Stimulated activated CD4-positive, alpha-beta T cell treated with anti-CD3 and anti-CD28 coated beads, Interleukin-2, amount 100 ng/mL, for 48 hours (primary cell): ENCODE measurements around the gene NDOR1.

Experiments
- DNase-seq, 2 donors: peaks; one replicate each; pipeline ENCODE4 v3.0.0-alpha.2; 2020

NDOR1 gene

DNA sequence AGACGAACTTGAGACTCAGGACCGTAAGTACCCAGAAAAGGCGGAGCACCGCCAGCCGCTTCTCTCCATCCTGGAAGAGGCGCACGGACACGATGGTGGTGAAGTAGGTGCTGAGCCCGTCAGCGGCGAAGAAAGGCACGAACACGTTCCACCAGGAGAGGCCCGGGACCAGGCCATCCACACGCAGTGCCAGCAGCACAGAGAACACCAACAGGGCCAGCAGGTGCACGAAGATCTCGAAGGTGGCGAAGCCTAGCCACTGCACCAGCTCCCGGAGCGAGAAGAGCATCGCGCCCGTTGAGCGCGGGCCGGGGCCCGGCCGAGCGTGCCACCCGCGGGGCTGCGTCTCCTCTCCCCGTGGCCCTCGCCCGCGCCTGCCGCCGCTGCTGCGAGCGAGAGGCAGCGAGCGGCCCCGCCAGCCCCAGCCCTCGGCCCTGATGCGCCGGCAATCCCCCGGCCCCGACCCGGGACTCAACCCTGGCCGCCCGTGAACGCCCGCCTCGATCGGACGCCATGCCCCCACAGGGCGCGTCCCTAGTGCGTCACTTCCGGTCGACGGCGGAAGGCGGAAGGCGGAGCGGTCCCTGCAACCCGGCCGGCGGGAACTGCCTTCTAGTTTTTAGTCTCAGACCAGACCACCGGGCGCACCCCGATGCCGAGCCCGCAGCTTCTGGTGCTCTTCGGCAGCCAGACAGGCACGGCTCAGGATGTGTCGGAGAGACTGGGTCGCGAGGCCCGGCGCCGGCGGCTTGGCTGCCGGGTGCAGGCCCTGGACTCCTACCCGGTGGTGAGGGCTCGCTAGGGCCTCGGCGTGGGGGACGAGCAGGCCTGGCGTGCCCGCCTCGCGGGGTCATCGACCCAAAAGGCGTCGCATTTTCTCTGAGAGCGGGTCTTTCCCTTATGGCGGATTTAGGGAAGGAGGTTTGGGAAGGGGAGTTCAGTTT is at the start of gene NDOR1, which contains the start of gene TMEM203:
Gene NDOR1, plus strand, starts transcription at position 575 of the 944 bp plus-strand sequence. Its CDS starts 78 bp downstream, at position 653.
Gene TMEM203, minus strand, starts transcription at position 523 of the 944 bp plus-strand sequence. Its CDS starts 234 bp downstream, at position 289.
- peak; percentile 93 to 95 for DNase-seq

DNA sequence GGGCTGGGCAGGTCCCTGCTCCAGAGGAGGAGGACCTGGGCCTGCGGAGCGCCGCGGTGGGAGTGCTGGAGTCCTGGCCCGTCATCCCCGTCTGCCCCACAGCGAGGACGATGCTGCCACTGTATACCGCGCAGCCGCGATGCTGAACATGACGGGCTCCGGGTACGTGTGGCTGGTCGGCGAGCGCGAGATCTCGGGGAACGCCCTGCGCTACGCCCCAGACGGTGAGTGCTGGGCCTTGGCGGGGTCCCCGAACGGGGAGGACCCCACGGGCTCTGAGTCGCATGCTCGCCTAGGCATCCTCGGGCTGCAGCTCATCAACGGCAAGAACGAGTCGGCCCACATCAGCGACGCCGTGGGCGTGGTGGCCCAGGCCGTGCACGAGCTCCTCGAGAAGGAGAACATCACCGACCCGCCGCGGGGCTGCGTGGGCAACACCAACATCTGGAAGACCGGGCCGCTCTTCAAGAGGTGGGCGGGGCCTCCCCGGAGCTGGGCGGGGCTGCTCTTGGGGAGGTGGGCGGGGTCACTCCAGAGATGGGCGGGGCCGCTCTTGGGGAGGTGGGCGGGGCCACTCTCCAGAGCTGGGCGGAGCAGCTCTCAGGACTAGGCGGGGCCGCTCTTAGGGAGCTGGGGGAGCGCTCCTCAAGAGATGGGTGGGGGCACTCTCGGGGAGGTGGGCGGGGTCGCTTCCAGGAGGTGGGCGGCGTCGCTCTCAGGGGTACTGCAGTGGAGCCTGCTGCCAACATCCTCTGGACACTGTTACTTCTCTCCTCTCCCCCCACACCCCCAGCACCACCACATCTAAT is 48.7 kb upstream of the NDOR1 start:
- DNase-seq, result peak; percentile 54 to 72

DNA sequence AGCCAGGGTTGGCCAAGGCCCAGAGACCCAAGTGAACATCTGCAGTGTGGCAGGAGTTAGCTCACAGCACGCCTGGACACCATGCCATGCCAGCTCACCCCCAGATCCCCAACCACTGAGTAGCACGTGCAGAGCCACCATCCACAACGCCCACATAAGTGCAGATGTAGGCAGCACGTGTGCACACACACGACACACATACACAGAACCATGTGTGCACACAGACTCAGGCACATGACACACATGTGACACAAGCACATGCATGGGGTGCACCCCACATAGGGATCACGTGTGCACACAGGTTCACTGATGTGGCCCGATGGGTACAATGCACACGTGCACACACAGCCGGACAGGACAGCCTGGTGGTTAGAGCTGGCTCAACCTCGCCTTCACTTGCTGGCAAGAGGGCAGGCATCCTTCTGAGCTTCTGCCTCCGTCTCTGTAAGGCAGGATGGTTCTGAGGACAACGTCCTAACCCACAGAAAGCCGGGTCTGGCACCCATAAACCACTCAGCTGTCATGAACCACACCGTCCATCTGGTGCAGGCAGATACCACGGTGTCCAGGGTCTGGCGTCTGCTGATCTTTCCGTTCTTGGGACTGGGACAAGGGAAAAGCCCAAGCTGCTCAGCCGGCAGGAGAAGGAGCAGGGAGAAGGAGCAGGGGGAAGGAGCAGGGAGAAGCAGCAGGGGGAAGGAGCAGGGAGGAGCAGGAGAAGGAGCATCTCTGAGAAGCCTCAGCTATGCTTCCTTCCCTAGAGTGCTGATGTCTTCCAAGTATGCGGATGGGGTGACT is 47.7 kb upstream of the NDOR1 start:
- no peak for DNase-seq

DNA sequence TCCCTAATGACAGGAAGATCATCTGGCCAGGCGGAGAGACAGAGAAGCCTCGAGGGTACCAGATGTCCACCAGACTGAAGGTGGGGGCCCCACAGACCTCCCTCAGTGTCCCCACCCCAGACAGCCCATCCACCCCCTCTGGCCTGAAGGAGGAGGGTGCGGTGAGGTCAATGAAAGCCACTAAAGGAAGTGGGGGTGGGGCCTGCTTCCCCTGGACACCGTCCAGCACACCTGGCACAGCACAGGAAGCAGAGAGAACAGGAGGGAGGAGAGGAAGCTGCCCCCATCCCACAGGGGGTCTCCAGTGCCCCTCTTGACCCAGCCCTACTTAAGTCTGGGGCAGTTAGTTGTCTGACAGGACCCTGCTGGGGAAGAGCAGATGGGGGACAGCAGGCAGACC is 46.9 kb upstream of the NDOR1 start:
- no peak for DNase-seq

DNA sequence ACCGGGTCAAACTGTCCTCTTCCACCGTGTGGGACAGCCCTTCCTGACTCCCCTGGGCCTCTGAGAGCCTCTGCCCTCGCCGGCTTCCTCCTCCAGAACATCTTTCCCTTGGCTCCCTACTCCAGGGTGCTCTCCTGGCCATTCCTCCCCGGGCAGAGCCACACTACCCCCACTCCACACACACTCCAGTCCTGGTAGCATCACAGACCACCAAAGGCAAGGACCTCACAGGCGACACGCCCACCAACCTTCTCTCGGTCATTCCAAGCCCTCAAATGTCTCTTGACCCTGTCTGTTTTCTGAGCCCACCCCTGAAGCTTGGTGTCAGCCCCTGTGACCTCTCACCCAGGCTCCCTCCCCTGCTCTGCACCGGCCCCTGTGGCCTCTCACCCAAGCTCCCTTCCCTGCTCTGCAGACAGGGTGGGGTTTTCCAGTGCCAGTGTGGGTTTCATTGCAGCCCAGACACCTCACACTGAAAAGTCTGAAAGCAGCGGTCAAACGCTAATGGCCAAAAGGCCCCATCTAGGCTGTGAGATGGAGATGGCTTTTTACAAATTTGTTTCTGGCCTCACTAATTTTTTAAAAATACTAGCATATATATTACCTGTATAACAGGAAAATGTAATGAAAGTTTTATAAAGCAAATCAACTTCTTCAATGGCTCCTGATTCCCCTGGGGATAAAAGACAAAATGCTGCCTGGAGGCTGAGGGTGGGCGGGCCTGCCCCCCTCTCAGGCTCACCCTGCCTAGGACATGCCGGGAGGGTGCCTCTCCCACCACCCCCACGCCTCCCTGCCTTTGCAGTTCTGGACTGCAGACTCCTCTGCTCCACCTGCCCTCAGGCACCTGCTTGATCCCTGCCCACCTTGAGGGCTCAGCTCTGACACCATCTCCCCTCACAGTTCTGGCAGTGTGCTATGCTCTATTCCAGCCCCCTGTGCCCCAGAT is 46.1 kb upstream of the NDOR1 start:
- no peak for DNase-seq

DNA sequence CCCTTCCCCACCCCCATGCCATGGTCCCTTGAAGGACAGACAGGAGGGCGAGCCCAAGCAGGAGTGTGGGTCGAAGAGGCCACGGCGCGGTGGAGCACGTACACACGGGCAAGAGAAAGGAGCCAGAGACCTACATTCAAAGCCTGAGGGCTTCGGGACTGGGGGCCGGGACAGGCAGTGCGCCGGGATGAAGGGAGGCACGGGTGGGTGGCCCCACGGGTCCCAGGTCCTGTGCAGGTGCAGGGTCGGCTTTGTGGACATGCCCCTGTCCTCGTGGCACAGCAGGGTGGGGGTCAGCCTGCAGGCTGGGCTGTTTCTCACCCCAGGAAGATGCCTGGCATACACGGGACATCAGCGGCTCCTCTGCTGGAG is 45.5 kb upstream of the NDOR1 start:
- no peak for DNase-seq

DNA sequence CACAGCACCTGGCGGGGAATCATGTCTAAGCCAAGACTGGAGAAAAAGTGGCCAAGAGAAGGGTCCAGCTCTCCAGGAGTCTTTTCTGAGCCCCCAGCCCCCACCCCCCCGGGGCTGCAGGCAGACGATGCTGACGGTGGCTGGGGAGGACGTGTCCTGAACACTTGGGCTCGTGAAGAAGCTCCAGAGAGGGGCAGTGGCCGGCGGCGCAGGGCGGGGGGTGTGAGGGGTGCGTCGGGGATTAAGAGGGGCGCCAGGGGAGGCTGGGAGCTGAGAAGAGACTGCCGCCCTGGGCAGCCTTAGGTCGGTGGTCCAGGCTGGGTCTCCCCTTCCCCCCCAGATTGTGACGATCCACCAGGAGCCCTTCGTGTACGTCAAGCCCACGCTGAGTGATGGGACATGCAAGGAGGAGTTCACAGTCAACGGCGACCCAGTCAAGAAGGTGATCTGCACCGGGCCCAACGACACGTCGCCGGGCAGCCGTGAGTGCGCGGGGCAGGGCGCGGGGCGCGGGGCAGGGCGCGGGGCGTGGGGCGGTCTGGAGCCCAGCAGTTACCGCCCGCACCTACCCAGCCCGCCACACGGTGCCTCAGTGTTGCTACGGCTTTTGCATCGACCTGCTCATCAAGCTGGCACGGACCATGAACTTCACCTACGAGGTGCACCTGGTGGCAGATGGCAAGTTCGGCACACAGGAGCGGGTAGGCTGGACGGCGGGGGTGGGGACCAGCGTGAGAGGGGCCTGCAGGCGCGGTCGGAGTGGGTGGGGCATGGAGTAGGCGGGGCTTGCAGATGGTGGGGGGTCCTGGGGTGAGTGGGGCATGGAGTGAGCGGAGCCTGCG is 44.6 kb upstream of the NDOR1 start:
- DNase-seq, result no peak

DNA sequence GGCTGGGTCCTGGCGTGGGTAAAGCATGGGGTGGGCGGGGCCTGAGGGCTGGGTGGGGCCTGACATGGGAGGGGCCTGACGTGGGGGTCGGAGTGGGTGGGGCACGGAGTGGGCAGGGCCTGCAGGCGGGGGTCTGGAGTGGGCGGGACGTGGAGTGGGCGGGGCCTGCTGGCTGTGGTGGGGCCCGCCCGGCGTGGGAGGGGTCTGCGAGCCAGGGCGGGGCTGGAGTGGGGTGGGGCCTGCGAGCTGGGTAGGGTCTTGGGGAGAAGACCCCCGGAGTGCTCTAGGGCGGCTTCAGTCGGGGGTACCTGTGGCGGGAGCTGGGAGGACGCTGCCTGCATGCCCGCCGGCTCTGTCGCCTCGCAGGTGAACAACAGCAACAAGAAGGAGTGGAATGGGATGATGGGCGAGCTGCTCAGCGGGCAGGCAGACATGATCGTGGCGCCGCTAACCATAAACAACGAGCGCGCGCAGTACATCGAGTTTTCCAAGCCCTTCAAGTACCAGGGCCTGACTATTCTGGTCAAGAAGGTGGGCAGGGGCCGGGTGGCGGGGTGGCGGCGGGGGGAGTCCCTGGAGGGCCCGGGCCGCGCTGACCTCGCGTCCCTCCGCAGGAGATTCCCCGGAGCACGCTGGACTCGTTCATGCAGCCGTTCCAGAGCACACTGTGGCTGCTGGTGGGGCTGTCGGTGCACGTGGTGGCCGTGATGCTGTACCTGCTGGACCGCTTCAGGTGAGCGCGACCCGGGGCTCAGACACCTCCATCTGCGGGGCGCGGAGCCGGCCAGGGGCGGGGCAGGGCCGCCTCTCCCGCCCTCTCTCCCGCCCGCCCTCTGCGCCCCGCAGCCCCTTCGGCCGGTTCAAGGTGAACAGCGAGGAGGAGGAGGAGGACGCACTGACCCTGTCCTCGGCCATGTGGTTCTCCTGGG is 43.7 kb upstream of the NDOR1 start:
- no peak for DNase-seq

DNA sequence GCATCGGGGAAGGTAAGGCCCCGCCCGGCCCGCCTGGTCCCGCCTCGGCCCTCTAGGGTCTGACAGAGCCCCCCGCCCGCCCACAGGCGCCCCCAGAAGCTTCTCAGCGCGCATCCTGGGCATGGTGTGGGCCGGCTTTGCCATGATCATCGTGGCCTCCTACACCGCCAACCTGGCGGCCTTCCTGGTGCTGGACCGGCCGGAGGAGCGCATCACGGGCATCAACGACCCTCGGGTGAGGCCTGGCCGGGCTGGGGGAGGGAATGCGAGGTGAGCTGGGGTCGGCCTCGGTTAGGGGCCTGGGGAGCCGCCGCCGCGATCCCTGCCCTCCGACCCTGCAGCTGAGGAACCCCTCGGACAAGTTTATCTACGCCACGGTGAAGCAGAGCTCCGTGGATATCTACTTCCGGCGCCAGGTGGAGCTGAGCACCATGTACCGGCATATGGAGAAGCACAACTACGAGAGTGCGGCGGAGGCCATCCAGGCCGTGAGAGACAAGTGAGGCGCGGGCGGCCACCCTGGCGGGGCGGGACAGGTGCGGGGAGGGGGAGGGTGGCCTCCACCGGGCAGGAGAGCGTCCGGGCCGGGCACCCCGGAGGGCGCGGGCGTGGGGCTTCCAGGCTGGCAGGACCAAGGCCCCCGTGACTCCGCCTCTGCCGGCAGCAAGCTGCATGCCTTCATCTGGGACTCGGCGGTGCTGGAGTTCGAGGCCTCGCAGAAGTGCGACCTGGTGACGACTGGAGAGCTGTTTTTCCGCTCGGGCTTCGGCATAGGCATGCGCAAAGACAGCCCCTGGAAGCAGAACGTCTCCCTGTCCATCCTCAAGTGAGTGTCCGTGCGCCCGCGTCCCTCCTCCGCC is 42.8 kb upstream of the NDOR1 start:
- DNase-seq, result no peak

DNA sequence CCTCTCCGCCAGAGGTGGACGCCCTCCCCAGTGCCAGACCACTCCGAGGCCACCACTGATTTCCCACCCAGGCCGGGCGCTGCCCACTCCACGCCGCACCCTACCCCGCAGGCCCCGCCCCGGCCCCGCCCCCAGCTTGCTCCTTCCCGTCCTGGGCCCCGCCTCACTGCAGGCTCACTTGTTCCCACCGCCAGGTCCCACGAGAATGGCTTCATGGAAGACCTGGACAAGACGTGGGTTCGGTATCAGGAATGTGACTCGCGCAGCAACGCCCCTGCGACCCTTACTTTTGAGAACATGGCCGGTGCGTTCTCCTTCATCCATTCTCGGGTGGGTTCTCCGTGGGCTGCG is 42.2 kb upstream of the NDOR1 start:
- no peak for DNase-seq

DNA sequence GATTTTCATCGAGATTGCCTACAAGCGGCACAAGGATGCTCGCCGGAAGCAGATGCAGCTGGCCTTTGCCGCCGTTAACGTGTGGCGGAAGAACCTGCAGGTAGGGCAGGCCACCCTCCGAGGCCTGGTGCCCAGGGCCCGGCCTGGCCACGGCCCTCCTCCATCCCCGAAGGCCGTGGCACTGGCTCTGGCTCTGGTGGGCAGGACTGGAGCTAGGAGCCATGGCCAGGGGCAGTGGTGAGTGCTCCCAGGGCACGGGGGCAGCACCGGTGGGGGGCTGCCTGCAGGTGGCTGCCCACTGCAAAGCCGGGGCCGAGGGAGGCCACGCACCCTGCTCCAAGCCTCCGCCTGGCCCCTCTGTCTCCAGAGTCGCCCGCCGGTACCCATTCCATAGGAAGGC is 41.7 kb upstream of the NDOR1 start:
- no peak for DNase-seq

DNA sequence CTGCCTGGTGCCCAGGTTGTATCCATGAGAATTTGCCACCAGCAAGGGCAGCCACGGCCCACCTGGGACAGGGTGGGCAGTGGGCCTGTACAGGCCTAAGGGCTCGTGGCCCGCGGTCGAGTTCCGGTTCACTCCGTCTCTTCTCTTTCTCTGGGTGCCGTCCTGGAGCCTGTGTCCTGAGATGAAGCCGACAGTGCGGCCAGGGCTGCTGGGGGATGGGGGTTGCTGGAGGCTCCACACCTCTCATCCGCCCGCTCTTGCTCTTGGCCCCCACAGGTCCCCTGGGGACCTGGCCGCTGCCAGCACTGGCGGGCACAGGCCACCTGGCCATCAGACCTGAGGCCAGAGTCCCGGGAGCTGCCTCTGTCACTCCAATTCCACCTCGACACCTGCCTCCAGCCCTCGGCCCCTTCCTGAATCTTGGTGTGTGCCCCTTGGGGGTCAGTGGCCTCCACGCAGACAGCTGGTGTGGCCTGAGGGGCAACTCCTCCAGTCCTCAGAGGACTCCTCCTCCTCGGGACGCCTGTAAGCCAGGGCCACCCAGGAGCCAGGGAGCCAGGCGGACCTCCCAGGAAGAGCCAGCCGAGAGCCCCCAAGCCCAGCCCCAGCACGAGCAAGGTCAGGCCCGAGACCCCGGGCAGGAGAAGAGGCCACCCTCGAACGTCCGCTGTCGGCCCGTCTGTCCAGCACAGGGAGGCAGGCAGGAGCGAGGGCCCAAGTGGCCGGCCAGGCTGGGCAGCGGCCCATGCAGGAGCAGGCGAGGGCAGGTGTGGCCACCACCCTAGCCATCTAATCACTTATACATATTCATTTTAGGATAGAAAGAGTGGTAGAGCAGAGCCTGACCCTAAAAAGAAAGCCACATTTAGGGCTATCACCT is 40.9 kb upstream of the NDOR1 start:
- DNase-seq, result no peak

DNA sequence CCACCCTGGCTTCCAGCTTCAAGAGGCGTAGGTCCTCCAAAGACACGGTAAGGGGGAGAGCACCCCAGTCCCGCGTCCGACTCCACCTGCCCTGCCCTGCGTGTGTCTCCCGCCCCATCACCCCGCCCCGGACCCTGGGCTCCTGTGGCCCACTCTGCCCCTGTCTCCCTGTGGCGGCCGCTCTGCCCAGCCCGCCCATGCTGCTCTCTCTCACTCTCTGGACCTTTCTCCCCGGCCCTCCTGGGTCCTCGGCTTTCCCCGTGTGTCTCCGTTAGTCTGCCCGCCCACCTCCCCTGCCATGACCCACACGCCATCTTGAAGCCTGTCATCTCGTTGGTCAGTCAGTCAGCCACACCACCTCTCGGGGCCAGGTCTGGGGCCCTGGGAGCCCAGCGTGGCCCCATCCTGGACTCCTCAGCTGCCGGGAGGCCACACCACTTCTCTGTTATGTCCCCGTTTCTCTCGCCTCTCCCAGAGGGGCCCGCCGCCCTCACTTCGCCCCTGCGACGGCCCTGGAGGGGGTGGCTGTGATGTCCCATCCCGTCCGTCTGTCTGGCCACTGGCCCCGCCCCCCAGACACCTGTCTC is 40.2 kb upstream of the NDOR1 start:
- DNase-seq, result no peak

DNA sequence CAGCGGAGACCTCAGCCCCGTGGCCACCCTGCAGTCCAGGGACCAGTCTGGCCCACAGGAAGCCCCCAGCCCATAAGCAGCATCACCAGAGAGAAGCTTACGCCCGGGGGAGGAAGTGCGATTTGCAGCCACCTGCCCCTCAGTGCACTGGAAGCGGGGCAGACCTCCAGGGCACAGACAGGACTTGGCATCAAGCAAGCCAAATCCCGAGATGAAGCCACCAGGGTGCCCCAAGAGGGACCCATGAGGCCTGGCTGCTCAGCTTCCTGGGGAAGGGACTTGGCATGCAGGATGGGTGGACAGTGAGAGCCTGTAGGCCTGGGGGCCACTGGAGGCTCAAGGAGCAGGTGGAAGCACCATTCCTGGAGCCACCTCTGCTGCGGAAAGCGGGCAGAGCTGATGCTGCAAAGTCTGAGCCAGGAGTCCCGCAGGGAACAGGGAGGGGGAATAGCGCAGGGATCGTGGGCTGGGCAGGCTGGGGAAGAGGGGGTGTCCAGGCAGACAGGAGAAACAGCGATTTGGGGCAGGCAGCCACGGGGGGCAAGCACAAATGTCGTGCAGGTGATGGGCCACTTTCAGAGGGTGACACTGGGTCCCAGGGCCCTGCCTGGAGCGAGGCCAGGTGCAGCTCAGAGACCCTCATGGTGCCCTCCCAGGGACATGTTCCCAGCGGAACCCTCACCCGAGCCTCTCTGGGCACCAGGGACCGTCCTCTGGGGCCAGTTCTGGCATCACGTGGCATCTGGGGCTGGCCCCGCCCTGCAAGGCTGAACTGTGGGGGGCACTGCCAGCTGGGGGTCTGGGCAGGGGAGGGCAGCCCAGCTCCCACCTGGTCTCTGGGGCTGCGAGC is 38.9 kb upstream of the NDOR1 start:
- DNase-seq, result no peak

DNA sequence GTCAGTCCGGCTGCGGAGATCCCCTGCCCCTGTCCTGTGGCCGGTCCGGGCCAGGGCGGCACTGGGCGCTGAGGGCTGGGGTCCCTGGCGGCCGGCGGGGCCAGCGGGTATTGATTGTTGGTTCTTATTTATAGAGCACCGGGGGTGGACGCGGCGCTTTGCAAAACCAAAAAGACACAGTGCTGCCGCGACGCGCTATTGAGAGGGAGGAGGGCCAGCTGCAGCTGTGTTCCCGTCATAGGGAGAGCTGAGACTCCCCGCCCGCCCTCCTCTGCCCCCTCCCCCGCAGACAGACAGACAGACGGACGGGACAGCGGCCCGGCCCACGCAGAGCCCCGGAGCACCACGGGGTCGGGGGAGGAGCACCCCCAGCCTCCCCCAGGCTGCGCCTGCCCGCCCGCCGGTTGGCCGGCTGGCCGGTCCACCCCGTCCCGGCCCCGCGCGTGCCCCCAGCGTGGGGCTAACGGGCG is 38.2 kb upstream of the NDOR1 start:
- DNase-seq, result no peak
